SK-N-MC (cell line): ENCODE results near the gene UPK1A.

ENCODE experiments used
- DNase-seq: peaks from one replicate; pipeline ENCODE4 v3.0.0-alpha.2; 2011; ENCODE audit warnings: low read depth, low spot score
- H3K27ac ChIP-seq: fragments of 200-600 bp; sonication (generic); 2 replicates; pipeline ENCODE4 v1.5.1; 2016; ENCODE audit warnings: mixed run types
- H3K36me3 ChIP-seq: fragments of 200-600 bp; sonication (generic); 2 replicates; pipeline ENCODE4 v1.6.1; 2017; ENCODE audit warnings: antibody characterized with exemption, low read length, mixed read lengths; ENCODE audit not compliant: insufficient read depth
- H3K4me3 ChIP-seq: fragments of 200-600 bp; sonication (generic); 2 replicates; pipeline ENCODE4 v1.5.1; 2016
- H3K9ac ChIP-seq: fragments of 200-600 bp; sonication (generic); 2 replicates; pipeline ENCODE4 v1.8.0; 2017; ENCODE audit warnings: mixed run types, mixed read lengths; ENCODE audit not compliant: insufficient read length
- H3K9me3 ChIP-seq: fragments of 200-600 bp; sonication (generic); 2 replicates; pipeline ENCODE4 v1.6.1; 2017; ENCODE audit warnings: low read depth, mild to moderate bottlenecking, antibody characterized with exemption, low read length, moderate library complexity, mixed read lengths
- EZH2 ChIP-seq: fragments of 200-600 bp; sonication (generic); IDR thresholded peaks from one replicate; pipeline ENCODE4 v1.6.1; 2017; ENCODE audit warnings: antibody characterized with exemption
- FOXP2 ChIP-seq: optimal IDR thresholded peaks from 2 replicates; pipeline ENCODE3; 2011; ENCODE audit warnings: mild to moderate bottlenecking, moderate library complexity; ENCODE audit not compliant: insufficient read depth; ENCODE audit errors: extremely low read length, control extremely low read depth
- POLR2AphosphoS5 ChIP-seq: IDR thresholded peaks from 2 replicates; pipeline ENCODE4 v1.6.1; 2012; ENCODE audit warnings: mild to moderate bottlenecking, low read depth, low read length, borderline replicate concordance

The UPK1A gene

GRCh38 chr19:35642312-35642711 is 24.0 kb upstream of the UPK1A start:
- Histone ChIP-seq H3K27ac (no peak overlapping the region), H3K9ac (no peak overlapping the region), H3K4me3 (no peak overlapping the region), H3K9me3 (no peaks in the 10 kb centered on the region), H3K36me3 (peaks cover 7% of the 10 kb centered on the region; the same call in 1 of the 2 replicates)
- TF ChIP-seq POLR2AphosphoS5 (no peak), FOXP2 (no peak), EZH2 (no peak)
- no peak for DNase-seq

DNA sequence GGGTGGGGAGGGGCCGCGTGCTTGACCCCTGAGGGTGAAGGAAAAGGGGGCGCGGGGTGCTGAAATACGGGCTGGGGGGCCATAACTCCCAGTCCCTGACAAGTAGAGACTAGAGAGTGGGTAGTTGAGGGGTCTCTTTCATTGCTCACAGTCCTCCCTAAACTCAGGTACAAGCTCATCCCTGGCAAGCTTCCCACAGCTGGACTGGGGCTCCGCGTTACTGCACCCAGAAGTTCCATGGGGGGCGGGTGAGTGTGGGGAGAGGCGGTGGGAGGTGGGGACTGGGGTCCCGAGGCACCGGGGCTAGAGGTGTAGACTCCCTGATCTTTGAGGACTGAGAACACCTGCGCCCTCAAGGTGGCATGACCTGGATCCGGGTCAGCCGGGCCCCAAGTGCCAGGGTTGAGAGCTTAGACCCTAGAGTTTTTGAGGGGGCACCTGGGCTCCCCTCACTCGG is 23.5 kb upstream of the UPK1A start:
- peak overlapping the region; percentile 97 for H3K4me3 ChIP-seq
- no peaks in the 10 kb centered on the region for H3K9me3 ChIP-seq
- H3K9ac ChIP-seq: peak overlapping the region; percentile 83
- no peak overlapping the region for H3K27ac ChIP-seq
- TF ChIP-seq FOXP2: no peak
- no peak for TF ChIP-seq POLR2AphosphoS5
- no peak for TF ChIP-seq EZH2
- no peak for DNase-seq
- H3K36me3 ChIP-seq: peaks cover 2% of the 10 kb centered on the region; the same call in 1 of the 2 replicates

GRCh38 chr19:35643255-35644205 is 22.8 kb upstream of the UPK1A start:
- no peak for DNase-seq
- no peaks in the 10 kb centered on the region for H3K9me3 ChIP-seq
- peak overlapping the region; percentile 97 for H3K4me3 ChIP-seq
- TF ChIP-seq POLR2AphosphoS5: peak; percentile 73
- TF ChIP-seq EZH2: no peak
- peak; percentile 67 for TF ChIP-seq FOXP2
- H3K9ac ChIP-seq: peak overlapping the region; percentile 83
- no peaks in the 10 kb centered on the region for H3K36me3 ChIP-seq
- H3K27ac ChIP-seq: peak overlapping the region; percentile 87

DNA sequence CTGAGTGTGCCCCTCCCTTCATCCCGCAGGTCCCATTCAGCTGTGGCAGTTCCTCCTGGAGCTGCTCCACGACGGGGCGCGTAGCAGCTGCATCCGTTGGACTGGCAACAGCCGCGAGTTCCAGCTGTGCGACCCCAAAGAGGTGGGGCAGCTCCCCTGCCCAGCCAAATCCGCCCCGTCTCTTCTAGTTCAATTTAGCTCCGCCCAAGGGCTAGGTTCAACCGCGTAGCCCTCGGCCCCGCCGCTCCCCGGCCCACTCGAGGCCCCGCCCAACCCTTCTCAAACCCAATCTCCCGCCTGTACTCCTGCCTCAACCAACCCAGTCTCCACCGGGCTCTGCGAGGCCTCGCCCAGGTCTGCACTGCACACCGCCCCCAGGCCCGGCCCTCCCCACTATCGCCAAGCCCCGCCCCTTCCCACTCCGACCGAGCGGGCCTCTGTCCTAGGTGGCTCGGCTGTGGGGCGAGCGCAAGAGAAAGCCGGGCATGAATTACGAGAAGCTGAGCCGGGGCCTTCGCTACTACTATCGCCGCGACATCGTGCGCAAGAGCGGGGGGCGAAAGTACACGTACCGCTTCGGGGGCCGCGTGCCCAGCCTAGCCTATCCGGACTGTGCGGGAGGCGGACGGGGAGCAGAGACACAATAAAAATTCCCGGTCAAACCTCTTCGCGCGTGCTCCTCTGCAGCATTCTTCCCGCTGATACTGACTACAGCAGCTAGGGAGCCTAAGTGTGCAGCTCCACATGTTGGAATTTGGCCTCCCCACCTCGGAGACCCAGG is 21.9 kb upstream of the UPK1A start:
- peak overlapping the region; percentile 83 for H3K9ac ChIP-seq
- DNase-seq: peak; percentile 30
- peak overlapping the region; percentile 68; the same call in 1 of the 2 replicates for H3K27ac ChIP-seq
- peak; percentile 49; the same call in 1 of the 2 replicates for TF ChIP-seq POLR2AphosphoS5
- TF ChIP-seq EZH2: no peak
- H3K4me3 ChIP-seq: peak overlapping the region; percentile 97
- no peaks in the 10 kb centered on the region for H3K9me3 ChIP-seq
- H3K36me3 ChIP-seq: no peaks in the 10 kb centered on the region

DNA sequence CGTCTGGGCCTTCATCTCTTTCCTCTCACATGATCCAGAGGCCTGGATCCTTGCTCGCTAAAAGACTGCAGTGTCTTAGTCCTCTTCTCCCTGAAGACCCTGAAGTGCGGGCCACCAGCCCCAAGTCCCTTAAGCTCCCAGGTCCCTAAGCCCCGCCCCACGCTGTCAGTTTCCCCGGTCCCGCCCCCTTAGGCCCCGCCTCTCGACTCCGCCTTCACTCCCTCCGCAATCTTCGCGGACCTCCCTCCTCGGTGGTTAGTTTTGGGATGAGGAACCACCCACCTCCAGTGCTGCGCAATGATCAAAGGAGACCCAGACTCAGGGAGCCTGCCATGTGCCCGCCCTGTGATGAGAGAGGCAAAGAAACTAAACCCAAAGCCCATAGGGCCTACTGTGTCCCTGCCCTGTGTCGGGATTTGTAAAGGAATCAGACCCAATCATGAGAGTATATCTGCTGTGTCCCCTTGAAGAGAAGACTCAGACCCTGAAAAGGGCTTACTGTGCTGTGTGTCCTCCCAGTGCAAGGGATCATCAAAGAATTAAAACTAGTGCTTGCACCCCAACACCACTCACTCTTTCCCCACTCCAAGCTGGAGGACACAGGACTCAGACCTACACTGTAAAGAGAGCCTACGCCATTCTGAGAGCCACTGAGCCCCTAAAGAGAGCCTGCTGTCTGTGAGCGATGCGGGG is 21.2 kb upstream of the UPK1A start:
- Histone ChIP-seq H3K27ac (peak overlapping the region; percentile 68; the same call in 1 of the 2 replicates), H3K4me3 (peak overlapping the region; percentile 97), H3K9me3 (no peaks in the 10 kb centered on the region), H3K9ac (peak overlapping the region; percentile 65), H3K36me3 (no peaks in the 10 kb centered on the region)
- peak; percentile 77; the same call in 1 of the 2 replicates for TF ChIP-seq POLR2AphosphoS5
- no peak for TF ChIP-seq EZH2
- peak; percentile 37 for DNase-seq

GRCh38 chr19:35645680-35646511 is 20.4 kb upstream of the UPK1A start:
- Histone ChIP-seq H3K36me3 (peaks cover under 1% of the 10 kb centered on the region; the same call in 1 of the 2 replicates), H3K27ac (peak overlapping the region; percentile 85), H3K9ac (no peak overlapping the region), H3K9me3 (no peaks in the 10 kb centered on the region), H3K4me3 (no peak overlapping the region; the same call in 1 of the 2 replicates)
- no peak for TF ChIP-seq POLR2AphosphoS5
- TF ChIP-seq EZH2: no peak
- TF ChIP-seq FOXP2: no peak
- no peak for DNase-seq
